AG09309 (cell line): ENCODE data around the gene CCT5.

Experiments used
- DNase-seq: peaks from one replicate; pipeline ENCODE4 v3.0.0-alpha.2; 2010; ENCODE audit warnings: low read depth
- H3K4me3 ChIP-seq: 2 replicates; pipeline ENCODE4 v1.5.1; 2011; ENCODE audit warnings: mild to moderate bottlenecking, low read depth, low read length, moderate library complexity; ENCODE audit not compliant: control insufficient read depth
- TF ChIP-seq, protein P1 (sequence below): IDR thresholded peaks from 2 replicates; pipeline ENCODE4 v1.5.1; 2011; ENCODE audit warnings: mild to moderate bottlenecking, low read depth, low read length, inconsistent platforms; ENCODE audit not compliant: insufficient read depth, control insufficient read depth; ENCODE audit errors: missing control alignments

Gene CCT5

DNA sequence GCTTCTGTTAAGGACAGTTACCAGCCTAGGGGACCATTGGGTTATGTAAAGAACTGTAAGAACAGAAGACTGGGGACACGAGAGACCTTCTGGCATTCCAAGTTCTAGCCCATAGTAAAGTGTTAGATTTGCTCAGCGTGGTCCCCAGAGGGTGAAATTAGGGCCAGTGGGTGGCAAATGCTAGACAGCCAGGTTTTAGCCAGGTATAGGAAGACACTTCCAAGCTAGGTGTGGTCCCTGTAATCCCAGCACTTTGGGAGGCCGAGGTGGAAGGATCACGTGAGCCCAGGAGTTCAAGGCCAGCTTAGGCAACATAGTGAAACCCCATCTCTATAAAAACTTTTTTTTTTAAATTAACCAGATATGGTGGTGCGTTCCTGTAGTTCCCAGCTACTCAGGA lies 34.7 kb upstream of the CCT5 start:
- TF ChIP-seq, protein P1, sequence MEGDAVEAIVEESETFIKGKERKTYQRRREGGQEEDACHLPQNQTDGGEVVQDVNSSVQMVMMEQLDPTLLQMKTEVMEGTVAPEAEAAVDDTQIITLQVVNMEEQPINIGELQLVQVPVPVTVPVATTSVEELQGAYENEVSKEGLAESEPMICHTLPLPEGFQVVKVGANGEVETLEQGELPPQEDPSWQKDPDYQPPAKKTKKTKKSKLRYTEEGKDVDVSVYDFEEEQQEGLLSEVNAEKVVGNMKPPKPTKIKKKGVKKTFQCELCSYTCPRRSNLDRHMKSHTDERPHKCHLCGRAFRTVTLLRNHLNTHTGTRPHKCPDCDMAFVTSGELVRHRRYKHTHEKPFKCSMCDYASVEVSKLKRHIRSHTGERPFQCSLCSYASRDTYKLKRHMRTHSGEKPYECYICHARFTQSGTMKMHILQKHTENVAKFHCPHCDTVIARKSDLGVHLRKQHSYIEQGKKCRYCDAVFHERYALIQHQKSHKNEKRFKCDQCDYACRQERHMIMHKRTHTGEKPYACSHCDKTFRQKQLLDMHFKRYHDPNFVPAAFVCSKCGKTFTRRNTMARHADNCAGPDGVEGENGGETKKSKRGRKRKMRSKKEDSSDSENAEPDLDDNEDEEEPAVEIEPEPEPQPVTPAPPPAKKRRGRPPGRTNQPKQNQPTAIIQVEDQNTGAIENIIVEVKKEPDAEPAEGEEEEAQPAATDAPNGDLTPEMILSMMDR: no peak
- no peak overlapping the region for H3K4me3 ChIP-seq
- no peak for DNase-seq

DNA sequence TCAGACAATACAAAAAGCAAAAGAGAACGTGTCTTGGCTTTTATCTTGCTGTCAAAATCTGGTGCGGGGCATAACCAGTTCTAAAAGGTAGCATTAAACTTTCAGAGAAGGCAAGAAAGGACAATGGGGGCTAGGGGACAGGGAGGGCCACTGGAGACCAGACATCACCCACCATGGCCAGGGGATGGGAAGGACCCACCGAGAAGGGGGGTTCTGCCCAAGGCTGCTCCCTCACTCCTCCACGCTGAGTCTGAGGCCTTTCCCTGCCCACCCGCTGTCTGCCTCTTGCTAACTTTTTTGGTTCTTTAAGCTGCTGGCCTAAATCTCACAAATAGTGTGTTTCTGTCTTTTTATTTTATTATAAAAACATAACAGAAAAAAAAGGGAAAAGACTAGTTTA lies 34.0 kb upstream of the CCT5 start:
- TF ChIP-seq, protein P1: no peak
- no peak for DNase-seq

DNA sequence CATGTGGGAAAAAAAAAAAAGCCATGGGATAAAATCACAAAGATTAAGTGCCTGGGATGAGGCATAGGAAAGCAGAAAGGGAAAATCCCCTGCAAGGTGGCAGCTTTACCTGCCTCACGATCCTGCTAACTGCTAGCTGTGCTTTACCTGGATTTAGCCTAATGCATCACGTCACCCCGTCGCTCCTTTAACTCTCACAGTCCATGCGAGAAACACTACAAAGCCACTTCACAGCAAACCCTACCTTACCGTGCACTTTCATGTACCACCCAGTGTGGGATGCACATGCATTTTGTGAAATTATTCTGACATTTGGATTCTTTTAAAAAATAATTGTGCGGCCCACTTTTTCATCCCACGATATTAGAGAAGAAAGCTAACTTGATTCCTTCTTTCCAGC lies 31.4 kb upstream of the CCT5 start:
- TF ChIP-seq, protein P1: no peak
- no peak overlapping the region for H3K4me3 ChIP-seq
- no peak for DNase-seq

More for the DNA sequence above, 34.0 kb upstream of the CCT5 start:
- no peak overlapping the region for H3K4me3 ChIP-seq

DNA sequence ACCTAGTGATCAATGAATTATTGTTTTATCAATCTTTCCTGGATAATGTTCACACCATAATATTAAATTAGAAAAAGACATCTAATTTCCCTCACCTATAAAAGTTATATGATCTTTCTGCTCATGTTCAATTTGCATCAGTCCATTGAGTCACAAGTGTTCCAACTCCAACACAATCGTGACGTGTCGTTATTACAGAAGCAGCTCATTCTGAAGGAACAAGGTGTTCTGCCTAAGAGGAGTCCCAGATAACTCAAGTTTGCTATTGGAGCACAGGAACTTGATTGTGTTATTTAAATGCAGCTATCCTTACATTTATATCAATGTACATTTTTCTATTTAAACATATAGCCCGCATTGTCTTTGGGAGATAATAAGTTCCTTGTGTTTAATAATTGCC lies 31.0 kb upstream of the CCT5 start:
- no peak for DNase-seq
- TF ChIP-seq, protein P1: no peak
- H3K4me3 ChIP-seq: no peak overlapping the region

DNA sequence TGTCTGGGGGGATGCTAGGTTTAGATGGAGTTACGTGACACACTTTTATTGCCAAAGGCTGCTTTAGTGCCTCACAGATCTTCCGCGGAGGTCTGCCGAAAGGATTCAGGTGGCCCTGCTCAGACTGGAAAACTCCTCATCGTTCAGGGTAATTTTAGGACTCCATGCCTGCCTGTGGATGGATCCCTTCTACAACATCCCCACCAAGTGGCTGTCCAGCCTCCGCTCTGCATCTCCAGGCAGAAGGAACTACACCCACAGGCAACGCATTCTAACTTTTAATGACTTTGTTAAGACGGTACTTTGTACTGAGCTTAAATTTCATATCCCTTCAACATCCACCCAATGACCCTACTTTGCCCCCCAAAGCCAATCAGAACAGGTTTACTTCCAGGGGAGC lies 29.8 kb upstream of the CCT5 start:
- H3K4me3 ChIP-seq: no peak overlapping the region
- no peak for DNase-seq
- TF ChIP-seq, protein P1: peak; percentile 50

DNA sequence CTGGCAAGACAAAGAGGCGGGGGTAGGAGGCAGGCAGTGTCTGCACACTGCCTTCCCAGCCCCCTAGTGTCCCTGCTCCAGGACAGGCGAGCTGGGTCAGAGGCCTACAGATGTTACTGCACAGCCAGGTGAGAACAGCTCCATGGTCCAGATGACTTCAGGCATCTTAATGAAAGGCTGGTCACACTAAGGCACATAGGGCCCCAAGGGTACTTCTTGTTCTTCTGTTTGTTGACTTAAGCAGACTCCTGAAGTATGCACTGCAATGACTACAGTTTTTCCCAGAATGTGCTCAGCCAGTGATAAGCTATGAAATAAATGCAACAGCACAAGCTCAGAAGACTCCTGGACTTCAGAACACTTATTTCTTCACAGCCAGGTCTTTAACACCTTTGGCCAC lies 27.8 kb upstream of the CCT5 start:
- TF ChIP-seq, protein P1: no peak
- no peak overlapping the region for H3K4me3 ChIP-seq
- DNase-seq: no peak

DNA sequence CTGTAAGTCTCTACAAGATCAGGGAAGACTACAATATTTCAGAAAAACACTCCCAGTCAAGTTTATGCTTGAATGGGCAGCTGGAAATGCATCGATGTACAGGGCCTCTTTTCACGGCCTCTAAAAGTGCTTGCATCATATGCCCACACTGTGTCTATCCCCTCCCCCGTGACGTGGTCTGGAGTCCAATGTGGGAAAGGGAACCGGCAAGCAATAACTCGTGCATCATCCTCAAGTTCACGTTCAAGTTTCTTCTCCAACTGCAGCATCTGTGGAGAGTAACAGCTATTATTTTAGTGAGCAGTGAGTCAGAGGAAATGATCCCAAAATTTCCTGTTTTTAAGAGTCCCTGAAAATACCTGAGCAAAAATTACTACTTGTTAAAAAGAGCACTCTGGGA lies 22.7 kb upstream of the CCT5 start:
- DNase-seq: peak; percentile 57

More for the DNA sequence above, 22.7 kb upstream of the CCT5 start:
- TF ChIP-seq, protein P1: no peak
- H3K4me3 ChIP-seq: no peak overlapping the region
